Loucy (cell line): ENCODE data around the gene FMN2.

Experiments used
- H2AFZ ChIP-seq: fragments of 200-600 bp; sonication (generic); 2 replicates; pipeline ENCODE4 v1.6.0; 2016; ENCODE audit warnings: antibody characterized with exemption, mild to moderate bottlenecking, low read length, moderate library complexity
- H3F3A ChIP-seq: fragments of 200-600 bp; 2 replicates; pipeline ENCODE4 v1.6.0; 2016; ENCODE audit warnings: antibody characterized with exemption, low read depth, mild to moderate bottlenecking
- H3K27me3 ChIP-seq: fragments of 200-600 bp; sonication (generic); 2 replicates; pipeline ENCODE4 v1.6.1; 2014; ENCODE audit warnings: low read length, mild to moderate bottlenecking; ENCODE audit not compliant: insufficient read depth, poor library complexity, severe bottlenecking
- H3K36me3 ChIP-seq: fragments of 200-600 bp; sonication (generic); 2 replicates; pipeline ENCODE4 v1.6.1; 2016; ENCODE audit warnings: low read length; ENCODE audit not compliant: insufficient read depth
- H3K4me1 ChIP-seq: fragments of 200-600 bp; sonication (generic); 2 replicates; pipeline ENCODE4 v1.5.1; 2014; ENCODE audit warnings: low read length, mild to moderate bottlenecking; ENCODE audit not compliant: insufficient read depth, poor library complexity, severe bottlenecking
- H3K4me2 ChIP-seq: fragments of 200-600 bp; sonication (generic); 2 replicates; pipeline ENCODE4 v1.6.0; 2014; ENCODE audit warnings: antibody characterized with exemption, low read length, low read depth, mild to moderate bottlenecking; ENCODE audit not compliant: poor library complexity, severe bottlenecking
- H3K4me3 ChIP-seq: fragments of 200-600 bp; sonication (generic); 2 replicates; pipeline ENCODE4 v1.5.1; 2014; ENCODE audit warnings: low read length, mild to moderate bottlenecking, mixed read lengths; ENCODE audit not compliant: poor library complexity, severe bottlenecking
- H3K79me2 ChIP-seq: fragments of 200-600 bp; sonication (generic); 2 replicates; pipeline ENCODE4 v1.6.1; 2014; ENCODE audit warnings: low read length; ENCODE audit not compliant: insufficient read depth
- H3K9ac ChIP-seq: fragments of 200-600 bp; sonication (generic); 2 replicates; pipeline ENCODE4 v1.6.0; 2014; ENCODE audit warnings: mild to moderate bottlenecking, low read depth, low read length, moderate library complexity; ENCODE audit not compliant: poor library complexity, severe bottlenecking
- H3K9me2 ChIP-seq: fragments of 200-600 bp; sonication (generic); replicated peaks from 2 replicates; pipeline ENCODE4 v1.6.1; 2016; ENCODE audit warnings: low read depth, low read length, mixed read lengths
- H3K9me3 ChIP-seq: fragments of 200-600 bp; sonication (generic); 2 replicates; pipeline ENCODE4 v1.6.1; 2014; ENCODE audit warnings: mild to moderate bottlenecking, antibody characterized with exemption, low read length, low read depth; ENCODE audit not compliant: insufficient read depth
- H4K20me1 ChIP-seq: fragments of 200-600 bp; sonication (generic); 2 replicates; pipeline ENCODE4 v1.6.0; 2014; ENCODE audit warnings: antibody characterized with exemption, low read length, mild to moderate bottlenecking; ENCODE audit not compliant: insufficient read depth, poor library complexity, severe bottlenecking
- EZH2phosphoT487 ChIP-seq: fragments of 200-600 bp; IDR thresholded peaks from 2 replicates; pipeline ENCODE4 v1.6.1; 2018; ENCODE audit warnings: antibody characterized with exemption, mild to moderate bottlenecking, moderate library complexity, borderline replicate concordance
- TF ChIP-seq, protein P1 (sequence below): fragments of 200-600 bp; sonication (generic); conservative IDR thresholded peaks from 2 replicates; pipeline ENCODE4 v1.5.1; 2014; ENCODE audit warnings: mild to moderate bottlenecking, antibody characterized with exemption, low read length

FMN2 gene

DNA sequence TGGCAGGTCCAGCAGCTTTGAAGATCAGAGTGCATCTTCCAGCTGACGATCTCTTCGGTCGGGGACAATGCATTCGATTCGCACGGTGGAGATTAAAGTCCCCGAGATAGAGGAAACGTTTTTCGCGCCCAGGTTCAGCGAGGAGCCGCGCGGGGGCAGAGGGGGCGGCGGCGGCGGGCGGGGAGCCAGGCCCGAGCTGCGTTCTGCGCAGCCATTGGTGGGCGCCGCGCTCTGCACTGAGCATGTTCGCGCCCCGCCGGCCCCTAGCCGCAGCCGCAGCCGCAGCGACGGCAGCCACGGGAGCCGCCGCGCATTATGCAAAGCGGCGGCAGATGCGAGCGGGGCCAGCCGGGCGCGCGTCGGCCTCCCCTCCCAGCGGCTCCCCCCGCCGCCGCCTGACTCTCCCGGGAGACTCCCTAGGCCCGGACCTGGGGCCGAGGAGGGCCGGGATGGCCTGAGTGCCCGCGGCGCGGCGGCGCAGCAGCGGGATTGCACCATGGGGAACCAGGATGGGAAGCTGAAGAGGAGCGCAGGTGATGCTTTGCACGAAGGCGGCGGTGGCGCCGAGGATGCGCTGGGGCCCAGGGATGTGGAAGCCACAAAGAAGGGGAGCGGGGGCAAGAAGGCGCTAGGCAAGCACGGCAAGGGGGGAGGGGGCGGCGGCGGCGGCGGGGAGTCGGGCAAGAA, at the start of gene FMN2:
TSS of gene FMN2 (plus strand) at position 270 of the 687 bp plus-strand sequence. CDS start at position 497, 227 bp downstream.
- H3K9ac ChIP-seq, result no peak within 1 kb of the TSS
- H3K27me3 ChIP-seq, result no peaks in the 10 kb centered on the region
- no peaks in the 10 kb centered on the region for H3K9me3 ChIP-seq
- no peaks in the 10 kb centered on the region for H3K4me1 ChIP-seq
- TF ChIP-seq, protein P1, sequence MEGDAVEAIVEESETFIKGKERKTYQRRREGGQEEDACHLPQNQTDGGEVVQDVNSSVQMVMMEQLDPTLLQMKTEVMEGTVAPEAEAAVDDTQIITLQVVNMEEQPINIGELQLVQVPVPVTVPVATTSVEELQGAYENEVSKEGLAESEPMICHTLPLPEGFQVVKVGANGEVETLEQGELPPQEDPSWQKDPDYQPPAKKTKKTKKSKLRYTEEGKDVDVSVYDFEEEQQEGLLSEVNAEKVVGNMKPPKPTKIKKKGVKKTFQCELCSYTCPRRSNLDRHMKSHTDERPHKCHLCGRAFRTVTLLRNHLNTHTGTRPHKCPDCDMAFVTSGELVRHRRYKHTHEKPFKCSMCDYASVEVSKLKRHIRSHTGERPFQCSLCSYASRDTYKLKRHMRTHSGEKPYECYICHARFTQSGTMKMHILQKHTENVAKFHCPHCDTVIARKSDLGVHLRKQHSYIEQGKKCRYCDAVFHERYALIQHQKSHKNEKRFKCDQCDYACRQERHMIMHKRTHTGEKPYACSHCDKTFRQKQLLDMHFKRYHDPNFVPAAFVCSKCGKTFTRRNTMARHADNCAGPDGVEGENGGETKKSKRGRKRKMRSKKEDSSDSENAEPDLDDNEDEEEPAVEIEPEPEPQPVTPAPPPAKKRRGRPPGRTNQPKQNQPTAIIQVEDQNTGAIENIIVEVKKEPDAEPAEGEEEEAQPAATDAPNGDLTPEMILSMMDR, result no peak
- TF ChIP-seq EZH2phosphoT487, result no peak
- H4K20me1 ChIP-seq, result no peaks in the 10 kb centered on the region
- no peak within 1 kb of the TSS for H3K4me2 ChIP-seq
- H3F3A ChIP-seq, result no peaks in the 10 kb centered on the region
- H2AFZ ChIP-seq, result no peak within 1 kb of the TSS
- no peaks in the 10 kb centered on the region for H3K79me2 ChIP-seq
- H3K4me3 ChIP-seq, result no peak within 1 kb of the TSS
- no peaks in the 10 kb centered on the region for H3K9me2 ChIP-seq
- H3K36me3 ChIP-seq, result no peaks in the 10 kb centered on the region

DNA sequence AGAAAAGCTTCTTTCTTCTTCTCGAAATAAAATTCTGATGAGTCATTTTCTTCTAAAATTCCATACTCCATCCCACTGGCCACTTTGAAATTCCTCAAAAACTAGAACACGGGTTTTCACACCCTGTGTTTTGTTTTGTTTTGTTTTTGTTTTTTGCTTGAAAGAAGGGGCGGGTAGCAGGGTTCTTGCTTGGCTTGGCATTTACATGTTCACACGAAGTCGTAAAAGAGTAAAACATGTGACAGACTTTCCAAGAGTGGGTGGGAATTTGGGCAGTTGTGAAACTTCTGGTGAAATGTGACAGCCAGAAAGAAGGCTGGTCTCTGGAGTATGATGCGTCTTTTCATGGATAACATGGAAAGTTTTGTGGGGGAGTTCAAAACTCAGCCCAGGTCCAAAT, 47.1 kb upstream of the FMN2 start:
- no peaks in the 10 kb centered on the region for H3K36me3 ChIP-seq
- H3K9ac ChIP-seq, result no peak overlapping the region
- no peaks in the 10 kb centered on the region for H3K4me1 ChIP-seq
- no peaks in the 10 kb centered on the region for H3K79me2 ChIP-seq
- no peak overlapping the region for H2AFZ ChIP-seq
- no peak overlapping the region for H3K4me3 ChIP-seq
- no peaks in the 10 kb centered on the region for H3K9me2 ChIP-seq
- H3K27me3 ChIP-seq, result no peaks in the 10 kb centered on the region
- H3K4me2 ChIP-seq, result no peak overlapping the region
- H3F3A ChIP-seq, result no peaks in the 10 kb centered on the region
- no peaks in the 10 kb centered on the region for H4K20me1 ChIP-seq
- H3K9me3 ChIP-seq, result no peaks in the 10 kb centered on the region
- no peak for TF ChIP-seq EZH2phosphoT487
- TF ChIP-seq, protein P1, result no peak

DNA sequence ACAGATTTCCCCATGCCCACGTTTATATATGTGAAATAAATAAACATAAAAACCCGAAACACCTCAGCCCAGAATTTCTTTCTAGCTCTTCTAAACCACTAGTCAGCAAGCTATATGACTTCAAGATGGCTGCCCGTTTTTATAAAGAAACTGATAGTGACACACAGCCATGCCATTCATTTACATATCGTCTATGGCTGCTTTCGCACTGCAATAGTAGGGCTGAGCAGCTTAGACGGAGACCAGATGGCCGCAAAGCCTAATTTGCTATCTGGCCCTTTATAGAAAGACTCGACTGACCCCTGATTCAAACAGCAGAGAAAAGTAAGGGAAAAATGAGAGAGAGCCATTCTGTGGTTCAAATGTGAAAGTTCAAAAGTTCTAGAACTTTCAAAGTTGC, 45.7 kb upstream of the FMN2 start:
- Histone ChIP-seq H3K79me2 (no peaks in the 10 kb centered on the region), H2AFZ (no peak overlapping the region), H3K9ac (no peak overlapping the region), H3K27me3 (no peaks in the 10 kb centered on the region), H3K9me2 (no peaks in the 10 kb centered on the region), H3K4me3 (no peak overlapping the region), H3F3A (no peaks in the 10 kb centered on the region), H3K4me1 (no peaks in the 10 kb centered on the region), H3K9me3 (no peaks in the 10 kb centered on the region), H4K20me1 (no peaks in the 10 kb centered on the region), H3K36me3 (no peaks in the 10 kb centered on the region), H3K4me2 (no peak overlapping the region)
- no peak for TF ChIP-seq EZH2phosphoT487
- TF ChIP-seq, protein P1, result no peak
